K562 (cell line): ENCODE results near the gene SGPP2.

ENCODE experiments used
- GABPA ChIP-seq: fragments of 200-800 bp; sonication (Bioruptor generic); conservative IDR thresholded peaks from 2 replicates; pipeline ENCODE4 v1.6.1; 2016; ENCODE audit warnings: low read depth, missing genetic modification characterization, missing compliant biosample characterization
- IRF1 ChIP-seq: sonication (generic); formaldehyde crosslinking; IDR thresholded peaks from 2 replicates; pipeline ENCODE4 v1.8.0; 2022; ENCODE audit warnings: missing genetic modification reagents, mild to moderate bottlenecking, borderline replicate concordance
- REST ChIP-seq, 2 experiments: fragments of 450-650 bp; formaldehyde crosslinking in 1 of 2; IDR thresholded peaks; 2 replicates each; pipeline versions ENCODE4 v1.4.0 to v1.6.1; 2014 to 2020; ENCODE audit warnings: mild to moderate bottlenecking in 2 of 2, borderline replicate concordance in 1 of 2, low read depth in 1 of 2
- RFX5 ChIP-seq: IDR thresholded peaks from 2 replicates; pipeline ENCODE4 v1.6.1; 2011; ENCODE audit warnings: low read depth, mild to moderate bottlenecking, improper control_type of control experiment, low read length
- SMAD2 ChIP-seq: fragments of 150-350 bp; IDR thresholded peaks from 2 replicates; pipeline ENCODE4 v1.6.1; 2014; ENCODE audit warnings: low read depth, mild to moderate bottlenecking, low read length
- SMARCA4 ChIP-seq: fragments of 450-650 bp; IDR thresholded peaks from 2 replicates; pipeline ENCODE4 v1.6.1; 2016
- THAP7 ChIP-seq: fragments of 250-450 bp; sonication (Bioruptor Pico); IDR thresholded peaks from 2 replicates; pipeline ENCODE4 v1.5.0; 2021

- TF ChIP-seq THAP7 (CRISPR knock-in tag) (no peak), REST (IDR thresholded peaks at IDR 0.05; ENCODE audit: borderline replicate concordance) (no peak), REST (CRISPR knock-in tag; IDR thresholded peaks at IDR 0.05; ENCODE audit: low read depth) (no peak), GABPA (tag) (no peak), IRF1 (CRISPR knock-in tag) (no peak), RFX5 (no peak), SMARCA4 (no peak), SMAD2 (no peak)
Observed at GRCh38 chr2:222439692-222440091, 15.3 kb downstream of the SGPP2 start.
